Measurements from ENCODE around the gene SLC6A6.
"Not testable (repeated sequence)": the region's sequence is repeated elsewhere in the genome, so short reads cannot be mapped to it uniquely, and the experiment has no call there.

The SLC6A6 gene

DNA sequence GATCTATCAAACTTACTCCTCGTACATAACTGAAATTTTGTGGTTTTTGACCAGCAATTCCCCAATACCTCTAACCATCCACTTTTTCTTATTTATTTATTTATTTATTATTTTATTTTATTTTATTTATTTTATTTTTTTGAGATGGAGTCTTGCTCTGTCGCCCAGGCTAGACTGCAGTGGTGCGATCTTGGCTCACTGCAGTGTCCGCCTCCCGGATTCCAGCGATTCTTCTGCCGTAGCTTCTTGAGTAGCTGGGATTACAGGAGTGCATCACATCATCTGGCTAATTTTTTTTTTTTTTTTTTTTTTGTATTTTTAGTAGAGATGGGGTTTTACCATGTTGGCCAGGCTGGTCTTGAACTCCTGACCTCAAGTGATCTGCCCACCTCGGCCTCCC is 35.3 kb downstream of the SLC6A6 start:
- not testable (repeated sequence) for DNase-seq (ENCODE audit: low read depth)

DNA sequence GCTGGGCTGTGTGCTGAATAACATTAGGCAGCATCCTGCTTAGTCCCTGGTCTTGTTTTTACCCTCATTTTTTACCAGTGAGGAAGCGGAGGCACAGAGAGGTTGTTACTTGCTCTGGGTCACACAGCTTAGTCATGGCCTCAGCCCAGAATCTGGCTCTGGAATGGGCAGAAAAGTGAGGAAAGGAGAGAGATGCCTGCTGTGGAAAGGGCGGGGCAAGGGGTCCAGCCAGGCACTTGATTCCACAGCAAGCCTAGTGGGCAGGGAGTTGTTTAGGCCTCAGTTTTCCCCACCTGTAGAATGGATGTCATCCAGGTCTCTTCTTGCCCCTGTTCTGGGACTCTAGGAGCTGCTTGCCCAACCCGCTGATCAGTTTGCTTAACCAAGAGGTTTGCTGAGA is 35.9 kb downstream of the SLC6A6 start:
- no peak for DNase-seq (ENCODE audit: low read depth)

DNA sequence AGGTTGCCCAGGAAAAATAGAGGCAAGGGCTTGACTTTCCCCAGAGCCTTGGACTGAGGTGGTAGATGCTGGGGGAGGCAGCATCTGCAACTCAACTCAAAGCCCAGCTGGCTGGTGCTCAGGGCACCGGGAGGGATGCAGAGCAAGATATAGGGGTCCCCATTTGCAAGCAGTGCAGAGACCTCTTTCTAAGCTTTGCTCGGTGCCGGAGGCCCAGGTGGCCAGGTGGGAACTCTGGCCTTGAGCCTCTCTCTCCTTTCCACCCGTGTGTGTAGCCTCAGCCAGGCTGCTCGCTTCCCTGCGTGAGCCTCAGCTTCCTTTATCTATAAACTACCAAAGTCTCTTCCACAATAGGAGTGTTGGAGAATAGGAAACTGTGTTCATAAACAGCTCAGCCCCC is 36.5 kb downstream of the SLC6A6 start:
- DNase-seq (ENCODE audit: low read depth) = no peak

DNA sequence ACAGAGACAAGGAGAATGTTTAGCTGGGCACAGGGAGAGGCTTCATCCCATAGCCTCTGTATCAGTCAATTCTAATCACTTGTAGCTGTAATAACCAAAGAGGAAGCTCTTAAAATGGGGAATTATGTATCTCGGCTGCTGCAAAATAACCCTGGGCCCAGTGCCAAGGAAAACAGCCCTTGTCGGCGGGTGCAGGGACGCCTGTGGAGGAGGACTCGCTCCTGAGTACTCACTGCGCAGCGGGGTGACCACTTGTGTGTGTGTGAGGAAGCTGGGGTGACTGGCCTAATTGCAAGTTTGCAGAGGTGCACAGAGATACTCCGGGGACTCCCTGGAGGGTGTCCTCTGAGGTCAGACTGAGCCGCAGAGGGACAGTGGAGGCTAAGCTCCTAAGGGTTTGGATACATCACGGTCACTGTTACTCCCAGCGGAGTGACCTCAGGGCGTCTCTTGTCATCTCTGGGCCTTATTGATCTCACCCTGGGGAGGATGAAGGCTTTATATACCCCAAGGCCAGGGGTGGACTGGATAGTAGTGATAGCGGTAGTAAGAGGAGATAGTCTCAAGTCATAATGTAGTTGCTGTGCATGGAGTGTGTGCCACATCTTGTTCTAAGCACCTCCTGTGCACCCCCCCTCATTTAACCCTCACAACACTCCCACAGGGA is 37.2 kb downstream of the SLC6A6 start:
- peak; percentile 72 for DNase-seq (ENCODE audit: low read depth)

DNA sequence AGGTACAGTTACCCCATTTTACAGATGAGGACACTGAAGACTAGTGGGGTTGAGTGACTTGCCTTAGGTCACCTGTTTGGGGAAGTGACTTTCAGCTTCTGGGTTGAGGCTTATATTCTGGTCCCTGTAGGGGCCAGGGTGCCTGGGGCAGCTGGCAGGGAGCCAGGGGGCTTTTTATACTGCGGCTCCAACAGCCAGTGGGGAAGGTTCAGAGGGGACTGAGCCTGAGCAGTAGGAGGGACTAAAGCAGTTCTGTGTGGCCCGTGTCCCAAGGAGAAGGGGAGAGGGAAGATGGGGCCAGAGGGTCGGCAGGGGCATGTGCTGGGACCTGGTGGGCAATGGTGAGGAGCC is 37.7 kb downstream of the SLC6A6 start:
- no peak for DNase-seq (ENCODE audit: low read depth)

DNA sequence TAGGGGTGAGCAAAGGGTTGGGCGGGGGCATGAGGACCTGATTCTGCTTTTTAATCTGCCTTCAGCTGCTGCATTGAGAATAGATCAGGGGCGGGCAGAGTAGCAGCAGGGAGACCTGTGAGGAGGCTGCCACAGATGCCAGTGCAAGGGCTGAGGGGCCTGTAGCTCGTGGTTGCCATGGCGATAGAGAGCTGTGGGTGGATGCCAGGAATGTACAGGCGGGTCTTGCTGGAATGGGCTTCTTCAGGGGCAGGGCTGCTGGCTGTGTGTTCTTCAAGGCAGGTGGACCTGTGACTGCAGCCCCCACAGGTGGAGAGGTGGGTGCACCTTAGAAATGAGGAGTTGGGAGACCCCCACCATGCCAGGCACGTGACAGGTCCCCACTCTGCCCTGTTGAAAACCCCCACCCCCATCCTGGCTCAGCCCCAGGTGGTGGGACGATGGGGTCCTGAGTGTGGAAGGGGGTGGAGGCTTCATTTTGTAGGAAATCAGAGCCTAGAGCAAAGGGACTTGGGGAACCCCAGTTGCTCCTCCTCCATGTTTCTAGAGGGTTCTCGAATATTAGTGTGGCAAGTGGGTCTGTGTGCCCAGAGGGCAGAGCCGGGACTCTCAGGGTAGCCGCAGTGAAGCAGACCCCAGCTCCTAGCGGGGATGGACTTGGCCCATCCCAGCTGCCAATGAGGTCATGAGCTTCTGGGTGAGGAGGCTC is 38.3 kb downstream of the SLC6A6 start:
- peak; percentile 16 for DNase-seq (ENCODE audit: low read depth)

DNA sequence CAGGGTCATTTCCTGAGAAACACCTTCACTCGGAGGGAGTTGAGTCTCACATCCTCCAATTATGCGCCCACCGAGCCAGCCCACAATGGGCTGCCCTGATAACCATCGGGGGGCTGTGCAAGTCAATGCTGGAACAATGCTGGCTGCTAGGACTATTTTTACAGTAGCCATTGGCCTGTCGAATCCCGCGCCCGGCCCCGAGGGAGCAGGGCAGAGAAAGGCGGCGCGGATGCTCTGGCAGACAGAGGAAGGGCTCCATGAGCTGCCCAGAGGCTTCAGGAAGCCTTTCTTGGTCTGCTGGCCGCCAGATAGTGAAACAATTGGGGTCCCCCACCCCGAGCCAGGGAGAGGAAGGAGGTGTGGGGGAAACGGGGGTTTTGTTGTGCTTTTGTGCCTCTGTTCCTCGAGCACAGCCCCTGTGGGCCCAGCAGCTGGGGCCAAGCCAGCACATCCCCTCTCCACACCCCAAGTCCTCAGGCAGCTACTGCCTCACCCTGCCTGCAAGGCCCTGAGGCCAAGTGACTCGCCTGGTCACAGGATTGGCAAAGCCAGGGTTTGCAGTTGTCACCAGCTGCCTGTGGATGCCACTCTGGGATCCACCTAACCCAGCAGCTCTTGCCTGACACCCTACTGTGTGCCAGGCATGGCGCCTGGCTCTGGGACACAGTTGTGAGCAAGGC is 39.0 kb downstream of the SLC6A6 start:
- no peak for DNase-seq (ENCODE audit: low read depth)

DNA sequence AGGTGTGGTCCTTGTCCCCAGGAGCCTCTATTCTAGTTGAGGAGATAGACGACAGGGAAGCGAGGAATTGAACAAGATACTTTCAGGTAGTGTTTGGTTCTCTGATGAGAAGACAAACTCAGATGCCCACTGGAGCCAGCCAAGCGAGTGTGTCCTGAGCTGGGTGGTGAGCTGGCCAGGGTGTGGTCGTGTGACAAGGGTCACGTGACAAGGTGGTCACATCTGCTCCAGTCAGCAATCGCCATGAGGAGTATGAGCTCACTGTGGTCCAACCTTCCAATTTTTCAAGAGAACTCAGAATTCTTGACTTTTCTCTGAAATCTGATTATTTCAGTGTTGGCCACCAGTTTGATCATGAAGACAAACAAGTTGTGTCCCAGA is 39.5 kb downstream of the SLC6A6 start:
- DNase-seq (ENCODE audit: low read depth) = no peak

DNA sequence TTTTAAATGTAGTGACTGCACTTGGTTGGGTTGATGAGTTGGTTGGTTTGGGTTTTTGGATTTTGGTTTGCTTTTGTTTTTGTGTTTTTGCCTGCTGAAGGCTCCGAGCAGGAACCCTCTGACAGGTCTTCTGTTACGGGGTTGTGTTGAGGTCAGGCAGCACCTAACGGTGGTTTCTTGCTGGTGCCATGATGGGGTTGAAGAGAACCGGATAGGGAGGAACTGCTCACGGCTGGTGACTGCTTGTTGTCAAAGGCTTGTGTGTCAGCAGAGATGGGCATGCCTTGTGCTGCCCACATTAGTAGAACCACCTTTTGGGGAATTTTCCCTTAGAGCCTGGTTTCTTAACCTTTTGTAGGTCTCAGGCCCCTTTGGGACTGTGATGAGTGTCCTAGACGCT is 42.0 kb downstream of the SLC6A6 start:
- no peak for DNase-seq (ENCODE audit: low read depth)

DNA sequence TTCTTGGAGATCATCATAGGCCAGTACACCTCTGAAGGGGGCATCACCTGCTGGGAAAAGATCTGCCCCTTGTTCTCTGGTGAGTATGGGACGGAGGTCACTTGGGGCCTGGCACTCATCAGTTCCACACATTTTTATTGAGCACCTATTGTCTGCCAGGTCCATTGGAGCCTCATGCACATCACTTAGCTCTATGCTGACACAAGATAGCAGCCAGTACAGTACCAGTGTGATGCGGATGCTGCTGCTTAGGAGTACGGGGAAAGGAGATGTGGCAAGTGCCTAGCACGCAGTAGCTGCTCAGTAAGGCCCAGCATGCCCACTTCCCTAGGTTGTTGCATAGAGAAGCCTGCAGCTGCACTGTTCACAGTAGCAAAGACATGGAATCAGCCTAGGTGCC is 43.4 kb downstream of the SLC6A6 start:
- no peak for DNase-seq (ENCODE audit: low read depth)

DNA sequence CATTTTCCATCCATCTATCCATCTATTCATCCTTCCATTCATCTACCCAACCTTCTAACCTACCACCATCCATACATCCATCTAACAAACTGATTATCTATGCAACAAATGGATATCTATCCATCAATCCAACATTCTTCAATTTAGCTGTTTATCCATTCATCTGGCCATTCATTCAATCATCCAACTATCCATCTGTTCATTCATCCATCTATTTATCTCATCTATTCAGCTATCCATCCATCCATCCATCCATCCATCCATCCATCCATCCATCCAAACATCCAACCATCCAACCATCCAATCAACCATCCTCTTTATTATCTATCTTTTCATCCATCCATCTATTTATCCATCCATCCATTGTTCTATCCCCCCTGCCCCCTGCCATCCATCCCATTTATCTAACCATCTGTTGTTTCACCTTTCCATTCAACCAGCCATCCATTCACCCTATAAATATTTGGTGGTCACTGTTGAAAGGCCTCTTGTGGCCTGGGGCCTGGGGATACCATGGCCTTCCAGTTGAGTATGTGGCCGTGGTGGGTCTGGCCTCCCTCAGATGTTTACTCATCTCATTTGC is 44.7 kb downstream of the SLC6A6 start:
- DNase-seq (ENCODE audit: low read depth) = no peak

DNA sequence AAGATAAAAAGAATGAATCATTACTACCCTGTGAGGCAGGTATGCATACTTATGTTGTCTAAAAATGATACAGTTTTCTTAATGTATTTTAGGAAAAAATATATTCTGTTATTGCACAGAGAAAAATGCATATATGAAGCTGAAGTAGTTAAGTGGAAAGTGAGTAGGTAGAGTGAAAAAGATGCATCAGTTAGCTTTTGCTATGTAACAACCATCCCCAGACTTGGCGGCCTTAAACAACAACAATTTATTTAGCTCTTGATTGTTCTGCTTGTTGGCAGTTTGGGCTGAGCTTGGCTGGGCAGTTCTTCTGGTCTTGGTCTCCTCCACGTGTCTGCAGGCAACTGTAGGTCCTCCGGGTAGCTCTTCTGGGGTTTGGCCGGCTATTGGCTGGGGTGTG is 45.7 kb downstream of the SLC6A6 start:
- no peak for DNase-seq (ENCODE audit: low read depth)

DNA sequence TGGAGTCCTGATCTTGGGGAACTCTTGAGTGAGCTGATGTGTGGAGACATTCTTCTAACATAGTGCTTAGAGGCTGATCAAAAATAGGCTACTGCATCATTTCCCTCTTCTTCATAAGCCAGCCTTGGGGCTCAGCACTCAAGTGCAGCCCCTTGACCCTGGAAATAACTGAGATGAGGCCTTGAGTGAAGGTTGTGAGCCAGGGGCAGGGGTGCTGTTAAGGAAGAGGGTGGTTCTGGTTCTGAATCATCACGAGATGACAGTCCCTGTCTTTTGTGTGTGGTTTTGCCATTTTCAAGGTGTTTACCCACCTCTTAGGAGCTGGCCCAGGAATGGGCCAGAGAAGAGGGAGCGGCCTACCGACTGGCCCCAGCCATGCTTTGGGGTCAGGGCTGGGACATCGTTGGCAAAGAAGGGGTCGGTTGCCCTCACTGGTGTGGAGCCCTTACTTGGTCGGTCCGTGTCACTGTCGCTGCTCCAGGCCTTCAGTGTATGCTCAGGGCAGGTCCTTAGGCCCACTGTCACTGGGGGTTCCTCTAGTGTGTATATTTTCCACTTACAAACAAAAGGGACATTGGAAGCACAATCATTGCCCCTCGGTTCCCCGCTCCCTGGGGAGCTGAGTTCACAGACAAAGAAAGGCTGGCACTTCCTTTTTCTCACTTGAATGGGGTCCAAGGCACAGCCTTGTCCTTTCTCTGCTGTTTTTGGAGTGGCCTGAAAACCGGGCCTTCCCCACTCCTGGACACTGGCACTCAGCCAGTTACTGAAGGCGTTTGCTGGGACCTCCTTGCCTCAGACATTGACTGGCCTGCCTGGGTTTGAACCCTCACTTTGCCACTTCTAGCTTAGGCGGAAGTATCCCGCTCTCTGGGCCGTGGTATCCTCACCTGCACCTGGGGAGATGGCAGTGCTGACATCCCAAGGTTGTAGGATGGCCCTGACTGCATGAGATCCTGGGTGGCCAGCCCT is 46.6 kb downstream of the SLC6A6 start:
- DNase-seq (ENCODE audit: low read depth) = no peak

DNA sequence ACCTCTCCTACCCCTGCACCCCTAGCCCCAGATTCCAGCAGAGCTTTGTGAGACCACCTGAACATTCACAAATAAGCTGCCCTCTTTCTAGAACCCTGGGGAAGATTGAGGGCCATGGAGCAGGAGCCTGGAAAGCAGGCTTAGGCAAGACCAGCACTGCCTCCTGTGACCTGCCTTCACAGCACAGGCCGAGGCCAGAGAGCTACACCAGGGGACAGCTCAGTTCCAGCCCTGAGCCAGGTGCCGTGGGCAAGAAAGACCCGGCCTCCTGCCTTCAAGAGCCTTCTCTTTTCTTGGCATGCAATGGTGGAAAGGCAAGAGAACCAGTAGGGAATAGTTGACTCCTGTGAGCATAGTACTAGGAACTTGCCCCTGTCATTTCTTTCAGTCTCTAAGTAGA is 48.1 kb downstream of the SLC6A6 start:
- DNase-seq (ENCODE audit: low read depth) = no peak

DNA sequence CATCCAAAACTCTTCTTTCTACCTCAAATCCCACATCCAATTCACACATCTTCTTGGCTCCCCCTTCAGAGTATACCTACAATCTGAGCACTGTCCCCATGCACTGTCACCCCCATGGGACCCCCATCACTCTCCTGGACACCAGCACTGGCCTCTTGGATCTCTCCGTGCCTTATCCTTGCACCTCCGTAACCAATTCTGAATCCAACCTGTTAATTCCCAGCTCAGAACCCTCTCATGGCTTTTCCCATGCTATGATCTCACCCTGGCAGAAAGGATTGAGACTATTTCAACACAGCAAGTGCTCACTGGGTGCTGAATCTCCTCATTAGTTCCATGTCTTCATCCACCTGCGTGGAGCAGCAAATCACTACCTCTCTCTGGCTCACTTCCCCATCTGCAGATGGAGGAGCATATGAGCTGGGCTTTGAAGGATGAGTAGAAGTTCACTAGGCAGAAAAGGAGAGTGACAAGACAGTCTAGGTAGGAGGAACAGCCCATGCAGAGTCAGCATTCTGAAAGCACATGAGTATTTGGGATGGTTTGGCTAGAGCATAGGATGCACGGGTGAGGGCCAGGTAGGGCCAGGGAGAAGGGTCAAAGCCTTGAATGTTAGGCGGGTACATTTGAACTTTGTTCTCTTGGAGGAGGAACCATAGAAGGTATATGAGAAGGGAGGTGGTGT is 48.7 kb downstream of the SLC6A6 start:
- no peak for DNase-seq (ENCODE audit: low read depth)

DNA sequence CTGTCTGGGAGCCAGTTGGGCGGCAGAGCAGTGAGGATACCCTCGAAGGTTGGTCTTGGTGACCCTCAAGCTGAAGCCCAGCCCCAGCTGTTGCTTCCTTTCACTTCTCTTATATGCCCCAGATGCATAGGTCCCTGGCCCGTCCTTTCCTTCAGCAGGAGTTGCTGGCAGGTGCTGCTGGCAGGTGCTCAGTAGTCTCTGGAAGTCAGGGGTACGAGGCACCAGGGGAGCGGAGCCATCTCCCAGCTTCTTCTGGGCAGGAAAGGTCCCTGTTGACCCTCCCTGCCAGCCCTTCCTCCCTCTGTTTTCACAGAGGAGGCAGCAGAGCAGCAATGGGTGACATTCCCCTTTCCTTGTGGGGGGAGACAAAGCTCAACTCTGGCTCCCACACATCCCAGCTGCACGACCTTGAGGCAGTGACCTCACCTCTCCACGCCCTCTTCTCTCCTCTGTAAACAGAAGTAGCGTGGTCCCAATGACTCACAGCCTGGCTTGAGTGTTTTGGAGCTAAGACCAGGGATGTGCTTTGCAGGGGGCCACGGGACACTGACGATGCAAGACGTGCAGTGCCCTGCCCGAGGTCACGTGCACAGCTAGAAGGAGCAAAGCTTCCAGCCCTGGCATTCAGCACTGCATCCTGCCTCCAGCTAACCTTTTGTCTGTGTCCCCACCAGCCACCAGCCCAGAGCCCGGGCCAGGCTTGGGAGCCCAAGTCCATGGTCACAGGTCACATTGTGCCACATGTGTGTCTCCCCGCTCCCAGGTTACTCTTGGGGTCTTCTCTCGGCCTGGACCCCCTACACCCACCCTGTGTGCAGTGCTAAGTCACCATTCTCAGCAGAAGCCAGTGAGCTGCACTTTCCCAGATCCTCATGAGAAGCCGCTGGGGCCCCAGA is 49.7 kb downstream of the SLC6A6 start:
- DNase-seq (ENCODE audit: low read depth) = peak; percentile 96

DNA sequence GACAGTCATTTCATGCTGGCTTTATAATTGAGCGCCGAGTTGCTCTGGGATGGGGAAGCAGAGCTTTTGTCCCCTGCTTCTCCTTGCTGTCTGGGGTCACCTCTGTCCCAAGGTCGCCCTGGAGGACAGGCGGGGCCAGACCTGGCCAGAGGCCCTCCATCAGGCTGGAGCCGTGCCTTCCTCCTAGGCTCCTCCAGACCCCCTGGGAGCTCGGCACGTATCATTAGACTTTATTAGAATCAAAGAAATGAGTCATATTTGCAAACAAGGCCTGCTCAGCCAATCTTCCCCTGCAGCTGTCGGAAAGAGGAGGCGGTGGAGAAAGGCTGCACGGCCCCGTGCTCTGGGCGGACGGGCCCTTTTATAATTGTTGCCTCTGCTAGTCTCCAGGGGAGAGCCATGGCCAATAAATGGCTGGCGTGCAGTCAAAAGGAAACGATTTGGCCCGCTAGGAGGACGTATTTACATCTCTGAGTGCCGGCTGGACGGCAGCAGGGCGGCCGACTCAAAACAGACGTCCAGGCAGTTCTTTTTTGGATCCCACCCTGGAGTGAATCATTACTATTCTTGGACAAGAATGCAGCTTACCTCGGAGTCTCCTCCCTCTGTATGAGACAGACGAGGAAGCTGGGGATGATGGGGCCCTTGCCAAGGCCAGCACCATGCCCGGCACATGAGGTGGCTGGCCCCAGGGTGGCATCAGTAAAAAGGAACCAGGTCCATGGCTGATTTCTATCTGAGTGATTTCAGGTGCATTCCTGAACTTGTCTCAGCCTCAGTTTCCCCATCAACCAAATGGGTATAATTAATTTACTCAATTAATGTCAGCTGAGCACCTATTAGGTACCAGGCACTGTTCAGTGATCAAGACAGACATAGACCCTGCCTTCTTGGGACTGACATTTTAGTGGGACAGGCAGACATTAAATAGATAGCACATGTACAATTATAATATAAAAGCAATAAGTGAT is 50.6 kb downstream of the SLC6A6 start:
- DNase-seq (ENCODE audit: low read depth) = peak; percentile 96

DNA sequence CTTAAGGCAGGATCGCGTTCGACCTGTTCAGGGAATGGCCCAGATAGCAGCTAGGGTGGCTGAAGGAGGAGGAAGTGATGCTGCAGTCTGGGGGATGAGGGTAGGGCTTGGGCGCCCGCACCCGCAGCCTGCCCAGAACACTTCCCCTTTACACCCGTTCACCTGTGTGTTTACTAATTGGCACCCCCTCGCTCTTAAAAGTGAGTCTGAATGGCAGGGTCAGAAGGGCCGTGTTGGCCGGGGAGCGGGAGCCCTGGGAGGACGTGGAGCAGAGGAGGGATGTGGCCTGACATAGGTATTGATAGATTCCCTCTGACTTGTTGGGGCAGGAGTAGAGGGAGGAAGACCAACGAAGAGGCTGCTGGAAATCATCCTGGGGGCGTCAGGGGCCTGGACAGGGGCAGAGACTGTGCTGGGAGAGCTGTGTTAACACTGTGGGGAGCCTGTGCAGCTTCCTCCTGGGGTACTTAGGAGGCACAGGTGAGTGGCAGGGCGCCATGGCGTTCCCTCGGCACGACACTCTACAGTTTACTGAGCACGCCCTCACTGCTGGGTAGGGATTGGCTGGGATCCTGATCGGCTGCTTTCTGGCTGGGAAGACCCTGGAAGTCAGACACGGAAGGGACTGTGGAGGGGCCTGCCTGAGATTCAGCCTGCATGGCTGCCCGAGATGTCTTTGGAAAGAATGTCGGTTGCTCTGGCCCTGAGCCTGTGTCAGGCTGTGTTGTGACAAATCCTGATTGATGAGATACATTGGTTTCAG is 51.7 kb downstream of the SLC6A6 start:
- no peak for DNase-seq (ENCODE audit: low read depth)

All from iris pigment epithelial cell (primary cell).